ENCODE measurements around the gene TXNDC5.
"Not testable (repeated sequence)": the region's sequence is repeated elsewhere in the genome, so short reads cannot be mapped to it uniquely, and the experiment has no call there.

Gene TXNDC5

DNA sequence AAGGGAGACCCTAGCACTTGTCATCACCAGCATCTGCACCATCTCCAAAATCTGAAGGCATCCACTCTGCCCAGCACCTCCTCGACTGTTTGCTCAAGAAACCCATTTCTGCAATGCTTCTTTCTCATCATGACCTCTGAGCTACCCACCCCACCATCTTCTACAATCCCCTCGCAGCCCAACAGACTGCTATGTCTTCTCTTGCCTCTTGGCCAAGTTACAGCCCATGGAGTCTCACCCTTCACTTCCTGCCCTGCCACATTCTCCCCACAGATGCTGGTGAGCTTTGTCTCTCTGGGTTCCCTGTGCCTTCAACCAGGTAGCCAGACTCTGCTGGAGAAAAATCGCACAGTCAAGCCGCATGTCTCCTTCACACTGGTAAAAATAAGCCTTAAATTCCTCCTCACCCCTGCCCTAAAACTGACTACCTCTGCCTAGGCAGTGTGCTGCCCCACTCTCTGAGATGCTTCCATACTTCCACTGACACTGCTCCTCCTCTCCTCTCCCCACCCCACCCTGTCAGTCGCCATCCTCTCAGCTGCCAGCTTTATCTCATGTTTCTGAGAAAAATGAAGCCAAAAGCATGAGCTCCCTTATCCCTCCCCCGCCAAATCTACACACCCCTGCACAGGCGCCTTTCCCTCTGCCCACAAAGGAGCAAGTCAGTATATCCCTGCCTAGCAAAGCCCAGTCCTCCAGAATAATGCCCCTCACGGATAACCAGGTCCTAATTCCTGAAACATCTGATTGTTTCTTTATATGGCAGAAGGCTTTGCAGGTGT, 2.3 kb upstream of the TXNDC5 start:
- DNase-seq: no peak

DNA sequence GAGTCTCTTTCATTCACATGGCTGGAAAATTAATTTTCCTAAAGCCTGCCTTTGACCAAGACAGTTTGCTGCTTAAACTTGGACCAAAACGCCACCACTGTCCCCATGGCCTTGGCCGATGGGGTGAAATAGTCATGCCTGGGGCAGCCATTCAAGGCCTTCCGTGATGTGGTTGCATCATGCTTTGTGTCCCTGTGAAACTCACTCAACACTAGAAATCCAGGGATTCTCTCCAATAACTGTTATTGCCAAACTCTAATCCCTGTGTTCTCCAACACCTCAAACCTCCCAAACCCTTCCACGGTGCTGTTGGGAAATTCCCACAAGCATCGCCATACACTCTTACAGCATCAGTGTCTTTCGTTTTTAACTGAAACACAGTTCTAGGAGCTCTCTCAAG, 1.4 kb upstream of the TXNDC5 start:
- no peak for DNase-seq

DNA sequence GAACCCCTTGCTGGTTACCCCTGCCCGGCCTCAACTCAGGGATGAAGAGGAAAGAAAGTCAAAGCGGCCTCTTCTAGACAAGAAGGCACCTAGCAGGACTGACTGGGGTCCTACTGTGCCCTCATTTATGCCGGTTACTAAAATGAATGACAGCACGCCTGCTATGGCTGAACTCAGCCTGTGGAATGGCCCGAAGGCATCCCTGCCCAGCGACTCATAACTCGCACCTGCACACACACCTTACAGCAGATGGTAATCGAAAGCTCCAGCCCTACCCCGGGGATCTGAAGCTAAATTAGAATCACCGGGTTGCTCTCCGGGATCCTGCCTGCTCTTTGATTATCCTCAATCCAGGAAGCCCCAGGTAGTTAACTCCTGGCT, 747 bp upstream of the TXNDC5 start:
- DNase-seq: no peak

DNA sequence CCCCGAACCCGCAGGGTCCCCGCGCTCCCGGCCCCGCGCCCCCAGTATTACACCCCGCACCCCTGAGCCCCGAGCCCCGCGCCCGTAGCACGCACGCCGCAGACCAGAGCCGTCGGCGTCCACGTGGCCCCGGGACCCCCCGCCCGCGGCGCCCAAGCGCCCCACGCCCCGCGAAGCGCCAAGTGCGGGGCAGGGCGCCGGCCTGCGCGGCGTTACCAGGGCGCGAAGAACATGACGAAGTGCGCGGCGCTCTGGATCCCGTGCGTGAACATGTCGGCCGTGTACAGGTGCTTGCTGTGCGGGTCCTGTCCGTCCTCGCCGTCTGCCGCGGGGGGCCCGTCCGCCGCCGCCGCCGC, 312 bp downstream of the TXNDC5 start:
- DNase-seq: no peak

DNA sequence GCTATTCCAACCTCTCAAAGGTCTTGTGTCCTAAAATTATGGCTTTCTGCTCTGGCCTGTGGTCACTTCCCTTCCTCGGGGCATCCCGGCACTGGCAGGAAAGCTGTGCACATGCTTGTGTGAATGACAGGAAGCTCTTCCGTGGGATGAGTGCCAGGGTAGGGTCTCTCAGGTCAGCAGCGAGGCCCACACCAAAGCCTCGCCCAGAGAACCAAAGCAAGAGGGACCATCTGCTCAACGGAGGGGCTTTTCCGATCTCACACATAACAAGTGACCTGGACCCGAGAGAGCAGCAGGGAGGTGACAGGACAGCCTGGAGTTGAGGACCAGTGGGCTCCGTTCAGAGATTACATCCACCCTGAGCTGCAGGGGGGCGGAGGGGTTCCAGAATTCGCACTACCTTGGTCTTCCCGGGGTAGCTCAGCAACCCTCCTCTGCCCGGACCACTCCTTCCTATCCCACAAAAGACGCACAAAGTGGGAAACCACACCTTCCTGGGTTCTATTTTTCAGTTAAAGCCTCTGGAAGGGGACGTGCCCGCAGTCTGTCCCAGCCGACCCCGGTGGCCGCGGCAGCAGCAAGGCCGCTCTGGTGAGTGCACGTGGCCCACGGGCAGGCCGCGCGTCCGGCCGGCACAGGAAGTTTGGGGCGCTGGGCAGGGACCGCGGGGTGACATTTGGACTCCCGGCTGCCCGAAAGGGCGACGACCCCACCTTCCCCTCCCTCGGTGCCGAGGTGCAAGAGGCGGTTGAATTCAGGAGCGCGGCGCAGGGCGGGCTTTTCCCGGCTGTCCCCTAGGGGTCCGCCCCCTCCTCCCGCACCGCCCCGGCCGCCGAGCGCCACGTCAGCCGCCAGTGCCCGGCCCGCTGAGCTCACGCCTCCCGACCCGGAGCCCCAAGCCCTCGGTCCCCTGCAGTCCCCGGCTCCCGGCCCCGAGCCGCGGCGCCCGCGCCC, 988 bp downstream of the TXNDC5 start:
- DNase-seq: no peak

DNA sequence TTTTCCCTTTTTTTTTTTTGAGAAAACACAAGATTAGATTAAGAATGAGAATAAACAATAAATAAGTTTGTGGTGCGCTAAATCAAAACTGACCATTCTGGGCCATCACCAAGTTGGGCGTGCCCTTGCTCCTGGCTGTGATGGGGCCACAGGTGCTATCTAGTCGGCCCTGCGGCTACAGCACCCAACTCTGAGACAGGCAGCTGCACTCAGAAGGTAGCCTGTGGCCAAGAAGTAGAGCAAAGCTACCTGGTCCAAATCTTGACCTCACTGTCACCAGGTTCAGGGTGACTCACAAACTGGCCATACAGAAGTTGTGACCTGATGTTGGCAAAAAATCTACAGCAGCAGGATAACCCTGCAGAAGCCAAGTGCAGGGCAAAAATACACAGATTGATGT, 3.4 kb downstream of the TXNDC5 start:
- no peak for DNase-seq

DNA sequence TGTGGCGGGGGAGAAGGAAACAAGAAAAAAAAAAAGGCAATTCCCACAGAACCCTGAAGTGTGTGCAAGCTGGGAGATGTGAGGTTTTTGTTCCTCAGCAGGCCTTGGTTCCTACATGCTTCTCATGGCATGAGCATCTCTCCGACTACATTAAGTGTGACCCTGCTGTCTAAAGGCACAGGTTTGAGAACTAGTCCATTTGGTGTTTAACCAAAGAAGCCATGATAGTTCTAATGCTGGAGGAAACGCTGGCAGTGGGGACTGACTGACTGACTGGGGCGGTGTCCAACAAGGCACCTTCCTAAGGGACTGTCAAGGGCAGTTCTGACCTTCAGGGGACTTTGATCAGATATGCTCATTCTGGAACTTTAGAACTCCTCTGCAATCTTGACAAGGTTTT, 3.8 kb downstream of the TXNDC5 start:
- DNase-seq: no peak

DNA sequence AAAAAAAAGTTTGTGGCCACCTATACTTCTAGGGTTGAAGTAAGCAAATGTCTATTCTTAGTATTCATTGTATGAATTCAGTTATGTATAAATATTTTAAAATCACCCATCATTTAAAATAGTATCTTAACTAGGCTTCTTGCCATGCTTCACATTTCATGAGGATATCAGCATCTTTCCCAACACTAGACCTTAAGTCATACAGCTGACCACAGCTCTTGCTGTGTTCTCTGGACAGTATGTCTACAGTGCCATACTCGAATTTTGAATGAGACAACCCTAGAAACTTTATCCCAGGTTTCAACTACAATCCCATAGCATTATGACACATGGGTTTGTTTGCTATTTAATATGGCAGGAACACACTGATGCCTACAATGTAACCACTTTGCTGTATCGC, 5.2 kb downstream of the TXNDC5 start:
- DNase-seq: no peak

DNA sequence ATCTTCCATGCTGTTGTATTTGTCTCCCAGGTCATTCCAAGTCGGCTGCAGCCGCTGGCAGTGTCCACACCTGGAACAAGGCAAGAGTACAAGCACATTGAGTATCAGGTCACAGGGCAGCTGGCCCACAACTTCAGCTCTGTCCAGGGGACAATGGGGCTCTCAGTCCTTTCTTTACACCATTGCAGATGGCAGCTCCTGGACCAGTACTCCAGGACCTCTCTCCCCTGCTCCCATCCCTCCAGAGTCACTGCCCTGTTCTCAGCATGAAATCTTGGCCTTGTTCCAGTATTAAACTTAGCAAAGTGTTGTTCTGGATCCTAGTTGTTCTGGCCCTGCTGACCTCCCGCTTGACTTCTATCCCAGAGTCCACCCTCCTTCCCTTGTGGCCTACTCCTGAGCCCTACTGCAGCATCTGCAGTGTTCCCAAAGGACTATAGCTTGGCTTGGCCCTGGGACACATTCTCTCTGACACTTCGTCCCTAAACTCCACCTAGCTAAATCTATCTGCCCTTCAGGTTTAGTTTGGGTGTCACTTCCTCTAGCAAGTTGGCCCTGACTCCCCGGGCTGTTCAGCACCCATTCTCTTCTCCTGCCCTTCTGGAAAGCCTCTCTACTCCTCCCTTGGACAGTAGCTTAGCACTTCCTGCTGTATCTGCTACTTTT, 5.8 kb downstream of the TXNDC5 start:
- DNase-seq: no peak

DNA sequence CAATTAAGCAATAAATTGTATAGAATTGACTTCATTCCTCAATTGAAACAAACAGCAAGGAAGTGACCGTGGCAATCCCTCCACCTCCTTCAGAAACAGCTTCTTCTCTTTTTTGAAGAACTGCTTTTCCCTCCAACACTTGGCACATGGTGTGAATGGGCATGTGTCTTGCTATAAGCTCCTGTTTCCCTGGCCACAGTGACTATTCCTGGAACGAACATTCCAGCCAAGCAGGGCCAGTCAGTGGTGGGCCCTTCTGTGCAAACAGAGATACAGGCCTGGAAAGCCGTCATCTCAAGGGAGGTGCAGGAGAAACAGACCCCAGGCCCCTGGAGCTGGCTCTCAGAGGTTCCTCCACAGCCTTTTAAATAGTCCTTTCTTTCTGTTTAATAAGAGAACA, 6.9 kb downstream of the TXNDC5 start:
- no peak for DNase-seq

DNA sequence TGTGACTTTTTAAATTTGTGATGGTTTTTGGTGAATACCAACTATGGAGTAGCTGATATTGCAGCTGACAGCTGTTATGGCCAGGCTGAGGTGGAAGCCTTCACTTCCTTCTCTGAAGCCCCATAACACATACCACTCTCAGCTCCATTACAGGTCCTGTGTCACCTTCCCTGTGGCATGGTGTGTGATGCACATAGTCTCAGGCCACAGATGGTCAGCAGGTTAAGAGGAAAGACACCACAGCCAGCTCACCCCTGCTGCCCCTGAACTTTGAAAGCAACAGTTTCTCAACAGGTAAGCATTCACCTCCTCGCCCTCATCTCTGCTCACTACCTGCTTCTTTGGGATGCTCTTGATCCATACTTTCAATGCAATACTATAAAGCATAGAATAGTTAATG, 7.7 kb downstream of the TXNDC5 start:
- DNase-seq: no peak

DNA sequence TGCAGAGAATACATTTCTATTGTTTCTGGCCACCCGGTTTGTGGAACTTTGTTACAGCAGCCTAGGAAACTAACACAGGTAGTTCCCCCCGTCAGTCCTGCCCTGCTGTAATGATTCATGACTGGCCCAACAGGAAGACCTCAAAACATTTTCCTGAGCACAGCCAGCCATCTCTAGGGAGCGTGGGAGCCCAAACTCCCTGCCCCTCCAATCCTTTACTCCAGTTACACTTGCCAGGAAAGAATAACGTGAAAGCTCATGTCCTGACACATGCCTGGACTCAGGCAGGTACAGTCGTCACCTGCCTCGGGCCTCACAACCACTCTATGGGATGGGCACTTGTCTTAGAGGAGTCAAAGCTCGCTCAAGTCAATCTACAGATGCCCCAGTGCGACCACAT, 8.4 kb downstream of the TXNDC5 start:
- DNase-seq: no peak

DNA sequence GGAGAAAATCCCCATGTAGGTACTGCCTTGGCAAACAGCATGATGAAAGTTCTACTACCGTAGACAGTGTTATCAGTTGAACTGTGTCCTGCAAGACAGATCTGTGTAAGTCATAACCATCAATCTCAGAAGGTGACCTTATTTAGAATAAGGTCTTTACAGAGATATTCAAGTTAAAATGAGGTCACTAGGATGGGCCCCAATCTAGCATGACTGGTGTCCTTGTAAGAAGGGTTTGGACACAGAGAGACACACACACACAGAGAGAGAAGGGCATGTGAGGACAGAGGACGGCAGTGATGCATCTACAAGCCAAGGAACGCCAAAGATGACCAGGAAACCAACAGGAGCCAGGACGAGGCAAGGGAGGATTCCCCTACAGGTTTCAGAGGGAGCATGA, 8.8 kb downstream of the TXNDC5 start:
- DNase-seq: no peak

DNA sequence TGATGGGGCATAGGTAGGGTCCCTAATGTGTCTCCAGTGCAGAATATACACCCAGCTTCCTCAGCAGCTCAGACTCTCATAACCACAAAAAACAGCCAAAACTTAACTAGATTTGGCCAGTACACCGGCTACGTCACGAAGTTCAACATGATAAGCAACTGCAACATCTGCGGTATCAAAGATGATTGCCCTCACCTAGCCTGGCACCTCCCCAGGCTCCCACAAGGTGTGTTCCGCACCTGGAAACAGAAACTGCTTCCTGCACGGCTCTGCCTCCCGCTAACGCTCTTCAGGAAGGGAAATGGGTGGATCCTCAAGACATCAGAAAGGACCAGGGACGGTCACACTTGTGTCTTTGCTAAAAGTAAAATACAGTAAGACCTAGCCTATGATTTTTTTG, 9.5 kb downstream of the TXNDC5 start:
- no peak for DNase-seq

DNA sequence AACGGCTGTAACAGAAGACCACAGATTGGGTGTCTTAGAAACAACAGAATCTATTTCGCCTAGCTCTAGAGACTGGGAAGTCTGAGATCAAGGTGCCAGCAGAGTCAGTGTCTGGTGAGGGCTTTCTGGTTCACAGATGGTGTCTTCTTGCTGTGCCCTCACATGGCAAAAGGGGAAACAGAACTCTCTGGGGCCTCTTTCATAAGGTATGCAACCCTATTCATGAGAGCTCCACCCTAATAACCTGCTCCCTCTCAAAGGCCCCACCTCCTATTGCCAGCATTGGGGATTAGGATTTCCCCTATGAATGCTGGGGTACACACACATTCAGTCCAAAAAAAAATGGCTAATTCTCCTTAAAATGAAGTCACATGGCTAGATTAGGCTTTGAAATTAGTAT, 10.0 kb downstream of the TXNDC5 start:
- no peak for DNase-seq

DNA sequence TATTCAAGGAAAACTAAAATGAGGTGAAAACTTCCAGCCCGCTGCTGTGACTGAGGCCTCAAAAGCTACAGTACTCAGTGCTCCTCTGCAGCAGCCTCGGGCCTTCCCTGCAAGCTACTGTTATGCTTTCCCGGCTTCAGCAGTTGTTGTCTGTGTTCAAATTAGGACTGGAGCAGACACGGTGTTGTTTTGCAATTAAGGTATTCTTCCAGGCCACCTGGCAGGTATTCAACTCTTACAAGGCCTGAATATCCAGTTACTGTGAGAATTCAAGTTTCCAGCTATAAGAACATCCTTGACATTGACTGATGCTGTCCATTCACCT, 10.7 kb downstream of the TXNDC5 start:
- no peak for DNase-seq

DNA sequence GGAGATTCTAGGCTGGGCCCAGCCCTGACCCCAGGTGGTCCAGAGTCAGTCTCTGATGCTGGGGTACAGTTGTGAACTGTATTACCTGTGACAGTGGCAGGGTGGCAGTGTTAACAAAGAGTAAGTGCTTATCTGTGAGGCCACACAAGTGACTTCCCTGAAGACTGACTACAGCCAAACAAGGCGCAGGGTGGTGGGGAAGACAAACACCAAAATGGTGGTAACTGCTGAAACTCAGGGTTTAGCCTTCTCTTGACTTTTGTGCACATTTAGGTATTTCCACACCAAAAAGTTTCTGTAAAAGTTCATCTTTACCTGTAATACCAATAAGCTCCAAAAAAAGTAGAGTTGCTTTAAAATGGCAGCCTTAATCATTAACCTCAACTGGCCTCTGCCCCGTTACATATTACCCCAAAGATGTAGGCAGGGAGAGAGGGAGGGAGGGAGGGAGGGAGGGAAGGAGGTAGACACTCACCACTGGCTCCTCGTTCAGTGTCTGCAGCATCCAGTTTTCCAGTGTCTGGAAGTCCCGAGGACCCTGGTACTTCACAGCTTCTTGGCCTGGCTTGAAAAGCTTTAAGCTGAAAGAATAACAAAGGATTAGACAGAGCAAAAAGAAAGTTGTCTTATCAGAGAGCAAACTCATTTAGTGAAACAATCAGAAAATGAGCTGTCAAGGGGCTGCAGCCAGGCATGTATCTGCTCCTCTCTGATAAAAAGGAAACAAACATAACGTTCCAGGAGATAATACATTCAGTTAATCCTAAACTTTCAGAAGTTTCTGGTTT, 11.3 kb downstream of the TXNDC5 start:
- DNase-seq: no peak

DNA sequence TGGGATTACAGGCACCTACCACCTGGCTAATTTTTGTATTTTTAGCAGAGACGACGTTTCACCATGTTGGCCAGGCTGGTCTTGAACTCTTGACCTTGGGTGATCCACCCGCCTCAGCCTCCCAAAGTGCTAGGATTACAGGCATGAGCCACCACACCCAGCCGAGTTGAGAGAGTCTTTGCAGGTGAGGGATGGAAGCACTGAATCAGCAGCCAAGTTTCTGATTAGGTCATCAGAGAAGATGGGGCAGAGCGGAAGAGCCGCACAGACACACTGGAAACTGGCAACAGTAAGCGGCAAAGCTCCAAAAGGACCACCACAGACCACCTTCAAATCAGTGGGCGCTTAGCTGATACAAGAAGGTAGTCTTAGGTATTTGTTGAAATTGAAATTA, 12.4 kb downstream of the TXNDC5 start:
- DNase-seq: not testable (repeated sequence)

DNA sequence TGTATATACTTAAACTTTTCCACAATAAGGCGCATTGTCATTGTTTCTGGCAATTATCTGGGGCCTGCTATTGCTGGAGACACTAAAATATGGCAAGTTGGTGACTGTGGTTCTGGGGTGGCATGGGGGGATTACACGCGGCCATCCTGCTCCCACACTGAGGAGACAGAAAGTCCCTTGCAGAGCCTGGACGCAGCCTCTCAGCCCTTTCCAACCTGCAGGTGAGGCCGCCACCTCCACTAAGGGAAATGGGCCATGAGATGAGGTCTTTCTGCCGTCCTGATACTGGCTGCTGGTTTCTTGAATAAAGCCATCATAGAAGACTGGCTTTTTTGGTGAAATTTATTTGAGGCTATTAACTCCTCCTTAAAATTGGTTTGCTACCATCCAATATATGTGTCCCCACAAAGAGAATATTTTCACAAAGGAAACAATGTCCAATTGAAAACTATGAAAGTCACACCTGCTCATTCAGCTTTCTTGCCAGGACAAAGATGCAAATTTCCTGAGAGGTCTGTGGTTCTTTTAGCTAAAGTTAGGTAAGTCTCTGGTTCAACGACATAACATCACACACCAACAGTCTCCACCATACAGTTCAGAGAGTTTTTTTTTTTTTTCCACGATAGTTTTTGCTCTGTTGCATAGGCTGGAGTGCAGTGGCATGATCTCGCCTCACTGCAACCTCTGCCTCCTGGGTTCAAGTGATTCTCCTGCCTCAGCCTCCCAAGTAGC, 13.0 kb downstream of the TXNDC5 start:
- DNase-seq: no peak

DNA sequence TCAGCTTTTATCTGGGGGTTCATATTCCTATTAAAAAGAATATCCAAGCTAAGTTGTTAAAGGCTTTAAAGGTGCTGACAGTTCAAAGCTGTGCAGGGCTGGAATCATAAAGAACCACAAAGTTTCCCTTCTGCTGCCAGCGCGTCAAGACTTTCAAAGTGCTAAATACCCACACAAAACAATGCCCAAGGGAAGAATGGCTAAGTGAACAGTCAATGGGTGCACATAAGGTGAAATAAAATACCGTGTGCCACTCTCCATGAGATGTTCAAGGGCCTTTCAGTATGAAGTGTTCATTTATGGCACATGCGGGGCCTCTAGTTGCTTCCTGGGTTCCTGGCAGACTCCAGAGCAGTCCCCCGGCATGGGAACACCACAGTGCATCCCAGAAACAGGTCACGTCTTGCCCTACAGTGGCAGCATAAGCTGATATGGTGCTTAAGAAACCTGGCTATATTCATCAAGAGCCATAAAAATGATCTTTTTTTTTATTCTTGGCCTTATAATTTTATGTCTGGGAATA, 14.1 kb downstream of the TXNDC5 start:
- DNase-seq: no peak

DNA sequence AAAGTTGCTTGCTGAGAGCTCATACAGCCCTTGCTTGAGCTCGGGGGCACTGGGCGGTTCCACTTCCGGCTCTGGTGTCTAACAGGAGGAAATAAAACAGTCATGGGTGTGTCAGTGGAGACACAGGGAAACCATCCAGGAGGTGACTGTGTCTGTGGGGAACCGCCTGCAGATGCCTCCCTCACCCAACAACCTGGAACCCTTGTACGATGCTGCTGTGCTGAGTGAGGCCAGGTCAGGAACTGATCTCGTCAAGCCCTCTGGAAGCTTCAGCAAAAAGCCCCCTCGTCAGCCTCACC, 15.5 kb downstream of the TXNDC5 start:
- DNase-seq: no peak
